HepG2 (cell line): ENCODE measurements around the gene CNDP1. TPM values are rescaled to one million over a fixed set of nuclear protein-coding genes. Genes with fewer than 3 reads are reported as not detected.
A peak's percentile ranks its signal among the peaks of the same experiment; 100 is the strongest.

ENCODE experiments used
- ATF1 ChIP-seq: IDR thresholded peaks from 2 replicates; pipeline ENCODE4 v1.6.1; 2016; ENCODE audit warnings: mild to moderate bottlenecking, control low read depth
- CHD4 ChIP-seq: fragments of 200-600 bp; sonication (generic); IDR thresholded peaks from 2 replicates; pipeline ENCODE4 v1.7.0; 2017; ENCODE audit warnings: mild to moderate bottlenecking, low read length, borderline replicate concordance
- DNMT3B ChIP-seq: conservative IDR thresholded peaks from 2 replicates; pipeline ENCODE4 v1.6.1; 2016; ENCODE audit warnings: missing biosample characterization, control low read depth
- GATAD2A ChIP-seq: IDR thresholded peaks from 2 replicates; pipeline ENCODE4 v1.6.1; 2016
- GZF1 ChIP-seq: sonication (generic); formaldehyde crosslinking; IDR thresholded peaks from 2 replicates; pipeline ENCODE4 v1.5.1; 2020; ENCODE audit warnings: mild to moderate bottlenecking, missing genetic modification reagents
- HDAC1 ChIP-seq: sonication (generic); formaldehyde crosslinking; IDR thresholded peaks from 2 replicates; pipeline ENCODE4 v1.5.1; 2020; ENCODE audit warnings: mild to moderate bottlenecking, missing genetic modification reagents
- KAT7 ChIP-seq: IDR thresholded peaks from 2 replicates; pipeline ENCODE4 v1.6.1; 2018; ENCODE audit warnings: borderline replicate concordance, missing compliant biosample characterization
- KLF11 ChIP-seq: IDR thresholded peaks from 2 replicates; pipeline ENCODE4 v1.6.1; 2016; ENCODE audit warnings: missing compliant biosample characterization
- NFE2L2 ChIP-seq: fragments of 150-350 bp; IDR thresholded peaks from 2 replicates; pipeline ENCODE4 v1.6.1; 2014; ENCODE audit warnings: low read length
- NR2C2 ChIP-seq: sonication (generic); formaldehyde crosslinking; IDR thresholded peaks from 2 replicates; pipeline ENCODE4 v1.4.0; 2020; ENCODE audit warnings: missing genetic modification reagents, mild to moderate bottlenecking, moderate library complexity, borderline replicate concordance
- YEATS2 ChIP-seq: sonication (generic); formaldehyde crosslinking; IDR thresholded peaks from 2 replicates; pipeline ENCODE4 v1.4.0; 2020; ENCODE audit warnings: missing genetic modification reagents, borderline replicate concordance
- ZEB1 ChIP-seq: IDR thresholded peaks from 2 replicates; pipeline ENCODE4 v1.6.1; 2012; ENCODE audit warnings: mild to moderate bottlenecking, low read depth, inconsistent platforms; ENCODE audit not compliant: insufficient replicate concordance
- ZFP90 ChIP-seq: sonication (generic); formaldehyde crosslinking; IDR thresholded peaks from 2 replicates; pipeline ENCODE4 v1.8.0; 2022; ENCODE audit warnings: missing genetic modification reagents, mild to moderate bottlenecking, inconsistent platforms, borderline replicate concordance
- ZNF335 ChIP-seq: sonication (generic); formaldehyde crosslinking; IDR thresholded peaks from 2 replicates; pipeline ENCODE4 v1.4.0; 2020; ENCODE audit warnings: missing genetic modification reagents
- polyA plus RNA-seq, 8 experiments: library from polyadenylated mRNA; depleted of rRNA in 3 of 8; stranded (reverse) in 7 of 8; unstranded in 1 of 8; fragments of >200 nt; fragmentation: Illumina TruSeq in 4 of 8; extraction: Trizol in 4 of 8; gene quantifications; 2 replicates each; pipeline versions ENCODE4 v1.2.1 to v1.2.3, GENCODE V29; 2011 to 2016; ENCODE audit warnings: low read depth in 4 of 8, missing spikeins in 1 of 8, mixed read lengths in 1 of 8; ENCODE audit not compliant: insufficient read depth in 1 of 8
- total RNA-seq, 5 experiments: library from RNA; depleted of rRNA; stranded (reverse); fragments of >200 nt; fragmentation: Illumina TruSeq; extraction: Trizol; gene quantifications; 2 replicates each; pipeline ENCODE4 v1.2.3, GENCODE V29; 2016; ENCODE audit warnings: low read depth in 1 of 5
- TF ChIP-seq, protein P1 (sequence below): sonication (generic); formaldehyde crosslinking; IDR thresholded peaks from 2 replicates; pipeline ENCODE4 v1.4.0; 2020; ENCODE audit warnings: low read depth, mild to moderate bottlenecking, missing genetic modification reagents
- TF ChIP-seq, protein P2 (sequence below), 2 experiments: fragments of 450-650 bp in 1 of 2; sonication (generic) in 1 of 2; formaldehyde crosslinking in 1 of 2; IDR thresholded peaks; 2 replicates each; pipeline versions ENCODE4 v1.6.1 to v1.8.0; 2016 to 2022; ENCODE audit warnings: antibody characterized with exemption in 1 of 2, mild to moderate bottlenecking in 1 of 2, missing genetic modification reagents in 1 of 2
- TF ChIP-seq, protein P3 (sequence below): IDR thresholded peaks from 2 replicates; pipeline ENCODE4 v1.6.1; 2012; ENCODE audit warnings: low read depth, low read length, improper control_type of control experiment

The CNDP1 gene
- total and polyA plus RNA-seq, 2 of the 13 experiments (the other 11 are each of a cell fraction or from before 2014, with no cell fraction given): 0.01 TPM; not detected in 1

DNA sequence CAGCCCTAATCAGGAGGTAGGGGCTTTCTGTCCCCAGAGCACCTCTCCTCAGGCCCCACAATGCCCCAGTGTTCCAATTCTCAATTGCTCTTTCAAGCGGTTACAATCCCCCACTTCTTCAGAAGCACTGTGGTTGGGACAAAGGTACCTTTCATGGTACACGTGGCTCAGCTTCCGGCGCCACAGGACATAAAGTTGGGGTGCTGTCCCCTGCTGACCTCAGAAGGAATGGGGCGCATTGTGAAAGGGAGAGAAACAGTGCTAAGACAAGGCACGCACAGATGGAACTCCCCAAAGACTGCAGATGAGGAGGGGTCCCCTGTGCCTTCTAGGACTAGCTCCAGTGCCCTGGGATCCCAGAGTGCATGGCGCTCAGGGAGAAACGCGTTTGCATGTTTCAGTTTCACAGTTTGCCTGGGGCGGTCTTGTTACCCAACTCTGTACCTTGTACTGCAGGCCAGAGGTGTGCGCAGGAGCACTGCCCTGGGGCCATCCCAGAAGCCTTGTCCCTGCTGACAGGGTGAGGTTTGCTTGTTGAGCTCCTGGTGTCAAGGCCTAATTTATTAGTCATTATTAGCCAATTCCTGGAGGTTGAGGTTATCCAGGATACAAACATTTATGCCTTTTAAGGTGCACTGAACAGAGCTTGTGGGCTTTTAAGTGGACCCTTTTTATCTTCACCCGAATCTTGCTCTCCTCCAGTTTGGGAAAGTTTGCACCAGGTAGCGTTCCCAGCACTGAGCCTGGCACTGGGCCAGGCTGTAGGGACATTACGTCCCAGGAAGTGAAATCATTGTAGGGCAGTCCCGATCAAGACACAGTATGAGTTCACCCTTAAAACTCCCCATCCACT is 7.6 kb downstream of the CNDP1 start (continued):
- TF ChIP-seq, protein P1, sequence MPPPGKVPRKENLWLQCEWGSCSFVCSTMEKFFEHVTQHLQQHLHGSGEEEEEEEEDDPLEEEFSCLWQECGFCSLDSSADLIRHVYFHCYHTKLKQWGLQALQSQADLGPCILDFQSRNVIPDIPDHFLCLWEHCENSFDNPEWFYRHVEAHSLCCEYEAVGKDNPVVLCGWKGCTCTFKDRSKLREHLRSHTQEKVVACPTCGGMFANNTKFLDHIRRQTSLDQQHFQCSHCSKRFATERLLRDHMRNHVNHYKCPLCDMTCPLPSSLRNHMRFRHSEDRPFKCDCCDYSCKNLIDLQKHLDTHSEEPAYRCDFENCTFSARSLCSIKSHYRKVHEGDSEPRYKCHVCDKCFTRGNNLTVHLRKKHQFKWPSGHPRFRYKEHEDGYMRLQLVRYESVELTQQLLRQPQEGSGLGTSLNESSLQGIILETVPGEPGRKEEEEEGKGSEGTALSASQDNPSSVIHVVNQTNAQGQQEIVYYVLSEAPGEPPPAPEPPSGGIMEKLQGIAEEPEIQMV (CRISPR knock-in tag): peak; percentile 24; the same call in 1 of the 2 replicates
- TF ChIP-seq ZNF335 (CRISPR knock-in tag): no peak
- TF ChIP-seq ZEB1: peak; percentile 48
- TF ChIP-seq KLF11 (CRISPR knock-in tag): peak; percentile 21; the same call in 1 of the 2 replicates
- TF ChIP-seq YEATS2 (CRISPR knock-in tag): peak; percentile 72; the same call in 1 of the 2 replicates
- peak; percentile 92 for TF ChIP-seq NR2C2 (CRISPR knock-in tag)
- no peak for TF ChIP-seq NFE2L2
- peak; percentile 85 for TF ChIP-seq GATAD2A (CRISPR knock-in tag)
- no peak for TF ChIP-seq DNMT3B (CRISPR knock-in tag)
- no peak; the same call in 1 of the 2 replicates for TF ChIP-seq CHD4
- TF ChIP-seq KAT7: peak; percentile 86; the same call in 1 of the 2 replicates
- no peak for TF ChIP-seq ZFP90 (CRISPR knock-in tag)
- TF ChIP-seq, protein P2, sequence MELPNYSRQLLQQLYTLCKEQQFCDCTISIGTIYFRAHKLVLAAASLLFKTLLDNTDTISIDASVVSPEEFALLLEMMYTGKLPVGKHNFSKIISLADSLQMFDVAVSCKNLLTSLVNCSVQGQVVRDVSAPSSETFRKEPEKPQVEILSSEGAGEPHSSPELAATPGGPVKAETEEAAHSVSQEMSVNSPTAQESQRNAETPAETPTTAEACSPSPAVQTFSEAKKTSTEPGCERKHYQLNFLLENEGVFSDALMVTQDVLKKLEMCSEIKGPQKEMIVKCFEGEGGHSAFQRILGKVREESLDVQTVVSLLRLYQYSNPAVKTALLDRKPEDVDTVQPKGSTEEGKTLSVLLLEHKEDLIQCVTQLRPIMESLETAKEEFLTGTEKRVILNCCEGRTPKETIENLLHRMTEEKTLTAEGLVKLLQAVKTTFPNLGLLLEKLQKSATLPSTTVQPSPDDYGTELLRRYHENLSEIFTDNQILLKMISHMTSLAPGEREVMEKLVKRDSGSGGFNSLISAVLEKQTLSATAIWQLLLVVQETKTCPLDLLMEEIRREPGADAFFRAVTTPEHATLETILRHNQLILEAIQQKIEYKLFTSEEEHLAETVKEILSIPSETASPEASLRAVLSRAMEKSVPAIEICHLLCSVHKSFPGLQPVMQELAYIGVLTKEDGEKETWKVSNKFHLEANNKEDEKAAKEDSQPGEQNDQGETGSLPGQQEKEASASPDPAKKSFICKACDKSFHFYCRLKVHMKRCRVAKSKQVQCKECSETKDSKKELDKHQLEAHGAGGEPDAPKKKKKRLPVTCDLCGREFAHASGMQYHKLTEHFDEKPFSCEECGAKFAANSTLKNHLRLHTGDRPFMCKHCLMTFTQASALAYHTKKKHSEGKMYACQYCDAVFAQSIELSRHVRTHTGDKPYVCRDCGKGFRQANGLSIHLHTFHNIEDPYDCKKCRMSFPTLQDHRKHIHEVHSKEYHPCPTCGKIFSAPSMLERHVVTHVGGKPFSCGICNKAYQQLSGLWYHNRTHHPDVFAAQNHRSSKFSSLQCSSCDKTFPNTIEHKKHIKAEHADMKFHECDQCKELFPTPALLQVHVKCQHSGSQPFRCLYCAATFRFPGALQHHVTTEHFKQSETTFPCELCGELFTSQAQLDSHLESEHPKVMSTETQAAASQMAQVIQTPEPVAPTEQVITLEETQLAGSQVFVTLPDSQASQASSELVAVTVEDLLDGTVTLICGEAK (IDR thresholded peaks at IDR 0.05): no peak
- TF ChIP-seq, protein P2 (CRISPR knock-in tag; IDR thresholded peaks at IDR 0.05): peak; percentile 84
- TF ChIP-seq ATF1 (CRISPR knock-in tag): no peak
- peak; percentile 83; the same call in 1 of the 2 replicates for TF ChIP-seq HDAC1 (CRISPR knock-in tag)
- TF ChIP-seq, protein P3, sequence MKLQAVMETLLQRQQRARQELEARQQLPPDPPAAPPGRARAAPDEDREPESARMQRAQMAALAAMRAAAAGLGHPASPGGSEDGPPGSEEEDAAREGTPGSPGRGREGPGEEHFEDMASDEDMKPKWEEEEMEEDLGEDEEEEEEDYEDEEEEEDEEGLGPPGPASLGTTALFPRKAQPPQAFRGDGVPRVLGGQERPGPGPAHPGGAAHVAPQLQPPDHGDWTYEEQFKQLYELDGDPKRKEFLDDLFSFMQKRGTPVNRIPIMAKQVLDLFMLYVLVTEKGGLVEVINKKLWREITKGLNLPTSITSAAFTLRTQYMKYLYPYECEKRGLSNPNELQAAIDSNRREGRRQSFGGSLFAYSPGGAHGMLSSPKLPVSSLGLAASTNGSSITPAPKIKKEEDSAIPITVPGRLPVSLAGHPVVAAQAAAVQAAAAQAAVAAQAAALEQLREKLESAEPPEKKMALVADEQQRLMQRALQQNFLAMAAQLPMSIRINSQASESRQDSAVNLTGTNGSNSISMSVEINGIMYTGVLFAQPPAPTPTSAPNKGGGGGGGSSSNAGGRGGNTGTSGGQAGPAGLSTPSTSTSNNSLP: peak; percentile 84; the same call in 1 of the 2 replicates
- TF ChIP-seq GZF1 (CRISPR knock-in tag): 0 out of 2 replicates have a peak, but pooled peaks have one; percentile 76
